Stromal cell of bone marrow (primary cell): ENCODE data around the gene OR3A3.

Source experiments
- DNase-seq: peaks from one replicate; pipeline ENCODE4 v3.0.0-alpha.2; 2012; ENCODE audit warnings: low read depth

OR3A3 gene

DNA sequence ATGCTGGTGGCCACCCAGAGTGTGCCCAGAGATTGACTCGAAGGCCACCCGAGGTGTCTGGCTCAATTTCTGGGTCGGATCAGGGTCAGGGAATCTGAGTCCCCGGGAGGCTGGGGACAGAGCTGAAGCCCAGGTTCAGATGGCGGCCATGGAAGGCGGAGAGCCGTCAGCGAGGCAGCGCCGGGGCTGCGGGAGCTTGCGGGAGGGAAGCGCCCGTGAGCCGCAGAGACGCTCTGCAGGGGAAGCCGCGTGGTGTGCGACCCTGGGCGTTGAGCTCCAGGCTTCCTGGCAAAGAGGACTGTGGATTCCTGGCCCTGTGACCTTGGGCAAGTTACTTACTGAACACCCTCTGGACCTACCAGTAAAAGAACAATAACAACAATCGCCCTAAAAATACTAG lies 61.0 kb downstream of the OR3A3 start:
- no peak for DNase-seq
